CD4-positive, CD25-positive, alpha-beta regulatory T cell (primary cell): Measurements from ENCODE around the gene OPN1MW2. TPM values are rescaled to one million over a fixed set of nuclear protein-coding genes. Genes with fewer than 3 reads are reported as not detected.
A peak's percentile ranks its signal among the peaks of the same experiment; 100 is the strongest.
"Not testable (repeated sequence)": the region's sequence is repeated elsewhere in the genome, so short reads cannot be mapped to it uniquely, and the experiment has no call there.

Experiments
- ATAC-seq, 2 donors: fragments of 150-1000 bp; cut with Tn5 transposase; one replicate each; pipeline ENCODE4 v1.10.0; 2021; ENCODE audit warnings: low read depth in 2 of 2, moderate number of reproducible peaks in 2 of 2, moderate library complexity in 1 of 2
- DNase-seq, 3 donors: peaks; one replicate each; pipeline versions ENCODE4 v3.0.0 to v3.0.0-alpha.2; 2012 to 2022; ENCODE audit warnings: mixed read lengths in 1 of 3
- H3K27ac ChIP-seq: one replicate; pipeline ENCODE4 v1.7.0; 2013; ENCODE audit warnings: mild to moderate bottlenecking, low read length; ENCODE audit not compliant: insufficient read depth, poor library complexity, severe bottlenecking
- H3K27me3 ChIP-seq: one replicate; pipeline ENCODE4 v1.7.0; 2013; ENCODE audit warnings: low read length; ENCODE audit not compliant: control insufficient read depth, insufficient read depth
- H3K36me3 ChIP-seq: one replicate; pipeline ENCODE4 v1.7.0; 2013; ENCODE audit warnings: mild to moderate bottlenecking, low read length, moderate library complexity; ENCODE audit not compliant: control insufficient read depth, insufficient read depth
- H3K4me1 ChIP-seq: 2 replicates; pipeline ENCODE4 v1.7.0; 2013; ENCODE audit warnings: mild to moderate bottlenecking, low read length; ENCODE audit not compliant: insufficient read depth, control insufficient read depth, poor library complexity, severe bottlenecking
- H3K4me3 ChIP-seq: one replicate; pipeline ENCODE4 v1.7.0; 2013; ENCODE audit warnings: low read depth, mild to moderate bottlenecking, low read length, moderate library complexity
- H3K9me3 ChIP-seq, 2 experiments: 1 replicate in 1 of 2; 2 replicates in 1 of 2; pipeline ENCODE4 v1.7.0; 2013; ENCODE audit warnings: low read length in 2 of 2, mild to moderate bottlenecking in 1 of 2, moderate library complexity in 1 of 2; ENCODE audit not compliant: control insufficient read depth in 2 of 2
- H3K27ac Mint-ChIP-seq, 3 donors: one replicate each; pipeline ENCODE4 v1.8.0; 2020 to 2022; ENCODE audit warnings: mild to moderate bottlenecking in 3 of 3, mixed read lengths in 3 of 3, moderate library complexity in 2 of 3
- H3K27me3 Mint-ChIP-seq: one replicate; pipeline ENCODE4 v1.8.0; 2022; ENCODE audit warnings: mild to moderate bottlenecking, mixed read lengths
- H3K36me3 Mint-ChIP-seq: one replicate; pipeline ENCODE4 v1.8.0; 2020; ENCODE audit warnings: mixed read lengths
- H3K4me1 Mint-ChIP-seq, 4 donors: one replicate each; pipeline ENCODE4 v1.8.0; 2020 to 2022; ENCODE audit warnings: mixed read lengths in 4 of 4, mild to moderate bottlenecking in 1 of 4
- H3K4me3 Mint-ChIP-seq, 4 donors: one replicate each; pipeline ENCODE4 v1.8.0; 2020 to 2022; ENCODE audit warnings: mild to moderate bottlenecking in 4 of 4, mixed read lengths in 4 of 4, moderate library complexity in 3 of 4
- H3K9me3 Mint-ChIP-seq, 7 donors: one replicate each; pipeline ENCODE4 v1.8.0; 2020 to 2022; ENCODE audit warnings: mixed read lengths in 7 of 7, mild to moderate bottlenecking in 3 of 7, moderate library complexity in 2 of 7
- polyA plus RNA-seq, 4 donors: library from polyadenylated mRNA; unstranded; fragments of 300-500 nt; fragmentation: Illumina TruSeq; gene quantifications; one replicate each; pipeline ENCODE4 v1.2.3, GENCODE V29; 2021
- total RNA-seq: library from RNA; stranded (reverse); gene quantifications from one replicate; pipeline ENCODE4 v1.2.3, GENCODE V29; 2022

The OPN1MW2 gene
- not detected for total RNA-seq
- polyA plus RNA-seq = not detected

DNA sequence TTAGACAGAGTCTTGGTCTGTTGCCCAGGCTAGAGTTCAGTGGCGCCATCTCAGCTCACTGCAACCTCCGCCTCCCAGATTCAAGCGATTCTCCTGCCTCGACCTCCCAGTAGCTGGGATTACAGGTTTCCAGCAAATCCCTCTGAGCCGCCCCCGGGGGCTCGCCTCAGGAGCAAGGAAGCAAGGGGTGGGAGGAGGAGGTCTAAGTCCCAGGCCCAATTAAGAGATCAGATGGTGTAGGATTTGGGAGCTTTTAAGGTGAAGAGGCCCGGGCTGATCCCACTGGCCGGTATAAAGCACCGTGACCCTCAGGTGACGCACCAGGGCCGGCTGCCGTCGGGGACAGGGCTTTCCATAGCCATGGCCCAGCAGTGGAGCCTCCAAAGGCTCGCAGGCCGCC lies at the start of gene OPN1MW2:
Gene OPN1MW2, plus strand, starts transcription at position 301 of the 400 bp plus-strand sequence. Its CDS starts 60 bp downstream, at position 361.
- H3K36me3 Mint-ChIP-seq, DNase-seq, H3K36me3 ChIP-seq, H3K27me3 Mint-ChIP-seq, H3K4me1 ChIP-seq, H3K9me3 Mint-ChIP-seq, H3K27ac ChIP-seq, H3K4me3 Mint-ChIP-seq, H3K27me3 ChIP-seq, H3K27ac Mint-ChIP-seq, H3K4me1 Mint-ChIP-seq, H3K4me3 ChIP-seq, H3K9me3 ChIP-seq, ATAC-seq: not testable (repeated sequence)

DNA sequence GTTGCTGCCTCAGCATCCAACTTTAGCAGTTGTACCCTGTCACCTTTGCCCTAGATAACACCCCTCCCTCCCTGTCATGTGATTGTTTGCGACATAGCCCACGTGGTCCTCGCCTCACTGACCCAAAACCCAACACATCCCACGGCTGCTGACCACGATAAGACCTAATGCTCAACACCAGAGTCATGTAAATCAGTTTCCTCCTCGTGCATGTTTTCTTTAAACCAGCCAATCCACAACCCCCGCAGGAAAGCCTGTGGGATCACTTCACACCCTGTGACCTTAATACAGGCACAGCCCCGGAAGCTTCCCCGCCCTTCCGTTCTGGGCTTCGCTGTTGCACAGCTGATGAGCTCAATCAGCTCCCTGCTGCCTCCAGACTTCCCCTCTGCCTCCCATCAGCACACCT lies 47.0 kb upstream of the OPN1MW2 start:
- H3K27ac Mint-ChIP-seq, H3K4me1 ChIP-seq, H3K27ac ChIP-seq, H3K4me3 ChIP-seq, DNase-seq, H3K4me3 Mint-ChIP-seq, H3K9me3 ChIP-seq, H3K27me3 Mint-ChIP-seq, H3K27me3 ChIP-seq, H3K36me3 ChIP-seq, H3K4me1 Mint-ChIP-seq, H3K36me3 Mint-ChIP-seq, H3K9me3 Mint-ChIP-seq: not testable (repeated sequence)
- ATAC-seq = peak; percentile 98 to 99

DNA sequence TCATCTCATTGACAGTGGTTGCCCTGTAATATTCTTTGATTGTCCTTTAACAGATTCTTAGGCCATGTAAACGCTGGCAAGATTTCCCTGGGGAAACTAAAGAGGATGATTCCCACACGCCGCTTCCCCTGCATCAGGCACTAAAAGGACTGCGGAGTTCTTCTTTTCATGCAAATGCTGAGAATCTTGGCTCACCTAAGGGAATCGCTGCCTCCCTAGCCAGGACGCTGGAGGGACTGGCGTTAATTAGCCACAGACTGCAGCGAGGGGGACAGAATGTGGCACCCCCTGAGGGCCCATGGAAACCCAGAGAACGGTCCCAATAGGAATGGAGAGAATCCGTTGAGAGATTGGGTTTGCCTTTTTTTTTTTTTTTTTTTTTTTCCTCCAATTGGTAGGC lies 45.2 kb upstream of the OPN1MW2 start:
- H3K4me3 Mint-ChIP-seq, H3K4me1 Mint-ChIP-seq, H3K9me3 ChIP-seq, DNase-seq, H3K36me3 Mint-ChIP-seq, ATAC-seq, H3K27me3 Mint-ChIP-seq, H3K27ac Mint-ChIP-seq, H3K4me3 ChIP-seq, H3K27me3 ChIP-seq, H3K27ac ChIP-seq, H3K36me3 ChIP-seq, H3K4me1 ChIP-seq, H3K9me3 Mint-ChIP-seq: not testable (repeated sequence)

DNA sequence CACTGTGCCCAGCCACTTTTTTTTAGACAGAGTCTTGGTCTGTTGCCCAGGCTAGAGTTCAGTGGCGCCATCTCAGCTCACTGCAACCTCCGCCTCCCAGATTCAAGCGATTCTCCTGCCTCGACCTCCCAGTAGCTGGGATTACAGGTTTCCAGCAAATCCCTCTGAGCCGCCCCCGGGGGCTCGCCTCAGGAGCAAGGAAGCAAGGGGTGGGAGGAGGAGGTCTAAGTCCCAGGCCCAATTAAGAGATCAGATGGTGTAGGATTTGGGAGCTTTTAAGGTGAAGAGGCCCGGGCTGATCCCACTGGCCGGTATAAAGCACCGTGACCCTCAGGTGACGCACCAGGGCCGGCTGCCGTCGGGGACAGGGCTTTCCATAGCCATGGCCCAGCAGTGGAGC lies 37.3 kb upstream of the OPN1MW2 start, which contains the start of gene OPN1MW:
Gene OPN1MW, plus strand, starts transcription at position 301 of the 400 bp plus-strand sequence. Its CDS starts 82 bp downstream, at position 383.
- H3K9me3 ChIP-seq, H3K4me1 Mint-ChIP-seq, H3K4me1 ChIP-seq, H3K36me3 ChIP-seq, H3K4me3 ChIP-seq, DNase-seq, H3K36me3 Mint-ChIP-seq, H3K27me3 Mint-ChIP-seq, H3K27me3 ChIP-seq, ATAC-seq, H3K9me3 Mint-ChIP-seq, H3K27ac Mint-ChIP-seq, H3K27ac ChIP-seq, H3K4me3 Mint-ChIP-seq: not testable (repeated sequence)

DNA sequence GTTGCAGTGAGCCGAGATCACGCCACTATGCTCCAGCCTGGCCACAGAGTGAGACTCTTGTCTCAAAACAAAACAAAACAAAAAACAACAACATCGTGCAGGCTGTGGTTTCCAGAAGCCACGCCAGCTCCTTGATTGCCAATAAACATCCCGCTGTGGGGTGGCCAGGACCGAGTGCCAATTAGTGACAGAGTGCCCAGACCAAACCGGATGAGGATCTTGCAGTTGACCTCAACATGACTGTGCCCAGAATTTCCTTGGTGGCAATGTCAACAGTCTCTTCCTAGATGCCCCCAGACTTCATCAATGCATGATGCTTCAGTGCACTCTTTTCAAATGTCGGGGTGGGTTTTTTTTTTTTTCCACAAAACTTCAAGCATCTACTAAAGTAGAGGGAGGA lies 35.8 kb upstream of the OPN1MW2 start:
- not testable (repeated sequence) for H3K4me3 ChIP-seq, H3K9me3 ChIP-seq, H3K36me3 ChIP-seq, H3K4me1 ChIP-seq, ATAC-seq, H3K4me3 Mint-ChIP-seq, H3K27ac ChIP-seq, H3K36me3 Mint-ChIP-seq, H3K27me3 Mint-ChIP-seq, H3K27me3 ChIP-seq, H3K9me3 Mint-ChIP-seq, H3K27ac Mint-ChIP-seq, DNase-seq, H3K4me1 Mint-ChIP-seq

DNA sequence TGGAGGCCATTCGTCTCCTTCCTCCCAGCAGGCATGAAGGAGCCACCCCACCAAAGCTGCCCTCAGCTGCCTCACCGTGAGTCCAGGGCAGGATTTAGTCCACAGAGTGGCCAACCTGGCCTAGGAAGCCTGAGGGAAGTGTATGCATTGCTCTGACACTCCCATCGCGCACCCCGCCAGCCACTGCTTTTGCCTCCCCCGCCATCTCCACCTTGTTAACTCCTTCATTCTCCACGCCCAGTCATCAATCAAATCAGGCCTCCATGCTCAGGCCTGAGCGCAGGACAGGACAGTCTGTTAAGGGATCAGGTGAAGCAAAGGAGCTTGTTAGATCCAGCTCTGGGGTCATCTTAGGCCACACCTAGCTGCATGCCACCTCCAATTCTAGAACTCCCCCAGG lies 26.7 kb upstream of the OPN1MW2 start:
- H3K27me3 Mint-ChIP-seq, H3K27ac ChIP-seq, H3K4me1 ChIP-seq, H3K27me3 ChIP-seq, H3K27ac Mint-ChIP-seq, ATAC-seq, H3K9me3 Mint-ChIP-seq, H3K9me3 ChIP-seq, DNase-seq, H3K36me3 Mint-ChIP-seq, H3K4me1 Mint-ChIP-seq, H3K4me3 ChIP-seq, H3K4me3 Mint-ChIP-seq, H3K36me3 ChIP-seq: not testable (repeated sequence)

DNA sequence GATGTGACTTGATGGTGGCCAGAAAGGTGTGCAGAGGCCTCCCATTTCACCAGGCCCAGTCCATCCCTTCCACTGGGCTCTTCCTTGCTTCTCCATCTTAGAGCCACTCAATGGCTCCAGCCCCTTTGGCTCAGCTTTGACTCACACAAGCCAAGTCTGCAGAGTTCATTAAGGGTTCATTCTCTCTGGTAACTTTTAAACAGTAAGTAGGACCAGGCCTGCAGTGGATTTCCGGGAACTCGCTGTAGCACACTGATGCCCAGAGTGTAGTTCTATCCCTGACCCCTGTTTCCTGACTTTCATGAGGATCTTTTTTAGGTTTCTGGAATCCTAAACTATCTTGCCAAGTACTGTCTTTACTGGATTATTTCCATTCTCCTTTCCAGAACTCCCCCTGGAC lies 25.2 kb upstream of the OPN1MW2 start:
- H3K27ac Mint-ChIP-seq, H3K4me1 Mint-ChIP-seq, H3K4me3 ChIP-seq, H3K27me3 Mint-ChIP-seq, H3K27ac ChIP-seq, H3K4me1 ChIP-seq, H3K9me3 Mint-ChIP-seq, H3K36me3 ChIP-seq, ATAC-seq, DNase-seq, H3K36me3 Mint-ChIP-seq, H3K9me3 ChIP-seq, H3K4me3 Mint-ChIP-seq, H3K27me3 ChIP-seq: not testable (repeated sequence)

DNA sequence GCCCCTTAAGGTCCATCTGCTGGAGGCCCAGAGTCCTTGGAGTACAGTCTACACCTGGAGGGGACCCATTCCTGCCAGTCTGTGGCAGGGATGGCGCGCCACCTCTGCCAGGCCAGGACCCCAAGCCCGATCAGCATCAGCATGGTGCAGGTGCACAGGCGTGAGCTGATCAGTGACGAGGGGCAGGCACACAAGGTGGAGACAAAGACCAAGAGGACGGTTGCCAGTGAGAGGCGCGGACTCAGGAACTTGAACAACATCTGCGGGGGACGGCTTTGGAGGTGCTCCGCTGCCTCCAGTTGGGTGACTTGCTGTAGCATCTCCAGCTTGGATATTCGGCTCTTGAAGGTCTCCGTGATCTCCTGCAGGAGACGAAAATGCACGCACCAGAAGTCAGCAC lies 23.1 kb upstream of the OPN1MW2 start:
- not testable (repeated sequence) for H3K4me3 ChIP-seq, H3K4me3 Mint-ChIP-seq, H3K4me1 ChIP-seq, ATAC-seq, H3K27ac Mint-ChIP-seq, H3K36me3 Mint-ChIP-seq, H3K36me3 ChIP-seq, H3K27me3 ChIP-seq, DNase-seq, H3K9me3 ChIP-seq, H3K27ac ChIP-seq, H3K4me1 Mint-ChIP-seq, H3K27me3 Mint-ChIP-seq, H3K9me3 Mint-ChIP-seq
